B cell (primary cell): ENCODE measurements around the gene SAMD1.

Experiments used
- CTCF ChIP-seq: fragments of 200-600 bp; IDR thresholded peaks from one replicate; pipeline ENCODE4 v1.8.0; 2022; ENCODE audit warnings: antibody characterized with exemption, mild to moderate bottlenecking
- EZH2 ChIP-seq: IDR thresholded peaks from 2 replicates; pipeline ENCODE4 v1.6.1; 2012; ENCODE audit warnings: borderline replicate concordance, low read depth, mild to moderate bottlenecking, moderate library complexity, low read length; ENCODE audit not compliant: insufficient read depth, poor library complexity, severe bottlenecking

GRCh38 chr19:14135355-14135754 is 44.8 kb upstream of the SAMD1 start:
- TF ChIP-seq CTCF: no peak
- no peak for TF ChIP-seq EZH2
